ENCODE results near the gene MUS81.

The MUS81 gene

DNA sequence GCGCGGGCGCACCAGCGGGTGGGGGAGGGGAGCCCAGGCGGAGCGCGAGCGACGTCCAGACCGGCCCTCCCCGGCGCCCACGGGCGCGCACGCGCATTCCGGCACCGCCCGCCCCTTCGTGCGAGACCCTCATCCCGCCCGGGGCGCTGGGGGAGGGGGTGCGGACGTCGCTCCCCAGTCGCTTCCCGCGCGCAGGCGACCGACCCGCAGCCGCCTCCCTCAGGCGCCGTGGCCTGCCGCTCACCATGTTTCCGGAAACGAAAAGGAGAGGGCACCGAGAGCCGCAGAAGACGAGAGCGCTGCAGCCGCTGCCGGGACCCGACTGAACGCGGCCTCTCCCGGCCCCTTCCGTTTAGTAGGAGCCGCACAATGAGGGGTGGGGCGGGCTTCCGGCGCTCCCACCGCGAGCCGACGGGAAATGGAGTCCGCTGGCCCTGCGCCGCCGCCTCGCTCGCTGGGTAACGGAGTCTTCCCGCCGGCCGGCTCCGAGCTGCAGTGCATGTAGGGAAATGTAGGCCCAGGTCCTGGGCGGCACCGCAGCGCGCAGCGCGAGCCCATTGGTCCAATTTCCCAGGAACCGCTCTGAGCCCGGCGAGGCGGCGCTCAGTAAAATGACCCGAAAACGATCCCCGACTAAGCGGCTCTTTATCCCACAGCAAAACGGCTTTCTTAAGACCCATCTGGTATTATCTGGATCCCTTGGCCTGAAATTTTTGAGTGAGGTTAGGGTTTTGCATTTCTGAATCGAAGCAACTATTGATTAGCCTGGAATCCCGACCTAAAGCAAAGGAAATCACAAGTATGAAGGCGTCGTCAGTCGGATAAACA lies 2.2 kb upstream of the MUS81 start, which contains the start of gene CFL1:
TSS of gene CFL1 (minus strand) at position 328 of the 828 bp plus-strand sequence. CDS start at position 247, 81 bp downstream.
- POLR2A ChIA-PET = interaction anchor here (0.6 to 17.2 kb wide), 16 partner anchors 9 to 737 kb away, joined by 3 to 289 read pairs (median 4); partner anchors contain the start of genes CCDC85B, CTSW, FAM89B and FIBP
- TF ChIP-seq NFRKB (IDR thresholded peaks at IDR 0.05) (no peak), PKNOX1 (IDR thresholded peaks at IDR 0.05) (no peak), ZNF384 (IDR thresholded peaks at IDR 0.05) (no peak), CTBP1 (IDR thresholded peaks at IDR 0.05; ENCODE audit: borderline replicate concordance) (no peak), TARDBP (IDR thresholded peaks at IDR 0.05) (no peak), SP1 (IDR thresholded peaks at IDR 0.05) (no peak), BHLHE40 (IDR thresholded peaks at IDR 0.05; ENCODE audit: borderline replicate concordance) (no peak), ELF4 (IDR thresholded peaks at IDR 0.05) (peak; percentile 95), LEF1 (IDR thresholded peaks at IDR 0.05; ENCODE audit: borderline replicate concordance) (peak; percentile 91; the same call in 1 of the 2 replicates), ARNT (IDR thresholded peaks at IDR 0.05) (peak; percentile 96), FOXA1 (IDR thresholded peaks at IDR 0.05) (no peak), FOXM1 (IDR thresholded peaks at IDR 0.05; ENCODE audit: borderline replicate concordance) (peak; percentile 44; the same call in 1 of the 2 replicates), HDGF (IDR thresholded peaks at IDR 0.05; ENCODE audit: borderline replicate concordance) (no peak), L3MBTL2 (conservative IDR thresholded peaks at IDR 0.05) (peak; percentile 74)
- CTCF ChIA-PET = interaction anchor here (3.7 kb wide), 1 partner anchor 31 kb away, joined by 59 read pairs; the partner anchor contains the start of genes CCDC85B and FIBP
- peak; percentile 85 for DNase-seq (ENCODE audit: extremely low spot score)

DNA sequence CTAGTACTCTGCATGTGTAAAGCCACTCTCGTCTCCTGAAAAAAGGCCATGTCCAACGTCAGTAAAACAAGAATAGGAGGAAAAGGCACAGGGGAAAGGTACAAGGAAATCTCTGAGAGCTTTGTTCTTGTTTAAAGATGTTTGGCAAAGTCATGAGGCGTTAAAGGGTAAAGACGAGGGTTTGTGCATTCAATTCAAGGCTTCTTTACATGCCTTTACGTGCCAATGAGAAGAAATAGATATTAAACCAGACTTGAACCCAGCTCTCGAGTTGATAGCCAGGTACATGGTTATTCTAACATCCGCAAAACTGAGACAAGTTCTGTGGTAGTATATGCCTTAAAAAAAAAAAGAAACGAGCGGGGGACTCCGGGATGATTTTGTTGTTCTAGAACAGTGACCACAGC lies 1.5 kb upstream of the MUS81 start:
- POLR2A ChIA-PET = interaction anchor here (0.6 to 17.2 kb wide), 22 partner anchors 8 to 736 kb away, joined by 3 to 289 read pairs (median 4); partner anchors contain the start of genes BANF1, CCDC85B, CTSW and EIF1AD
- CTCF ChIA-PET = interaction anchor here (1.3 to 3.7 kb wide), 3 partner anchors 8 to 114 kb away, joined by 3 to 59 read pairs (median 19); partner anchors contain the start of genes CCDC85B and FIBP
- no peak for TF ChIP-seq PKNOX1 (IDR thresholded peaks at IDR 0.05)
- TF ChIP-seq LEF1 (IDR thresholded peaks at IDR 0.05; ENCODE audit: borderline replicate concordance) = no peak
- TF ChIP-seq HDGF (IDR thresholded peaks at IDR 0.05; ENCODE audit: borderline replicate concordance) = no peak
- TF ChIP-seq SP1 (IDR thresholded peaks at IDR 0.05) = no peak
- peak; percentile 5; the same call in 1 of the 2 replicates for TF ChIP-seq L3MBTL2 (conservative IDR thresholded peaks at IDR 0.05)
- DNase-seq (ENCODE audit: extremely low spot score) = no peak

- TF ChIP-seq FOXA1 (IDR thresholded peaks at IDR 0.05) (no peak), ZNF384 (IDR thresholded peaks at IDR 0.05) (no peak), SP1 (IDR thresholded peaks at IDR 0.05) (no peak), FOXM1 (IDR thresholded peaks at IDR 0.05; ENCODE audit: borderline replicate concordance) (0 out of 2 replicates have a peak, but pooled peaks have one; percentile 24), ELF4 (IDR thresholded peaks at IDR 0.05) (peak; percentile 70)
- ChIA-PET CTCF (interaction anchor here (0.7 to 3.7 kb wide), 18 partner anchors 9 to 362 kb away, joined by 3 to 59 read pairs (median 4); partner anchors contain the start of genes BANF1, CCDC85B, EIF1AD and FIBP), POLR2A (interaction anchor here (0.7 to 17.2 kb wide), 27 partner anchors 10 to 486 kb away, joined by 3 to 289 read pairs (median 5); partner anchors contain the start of genes BANF1, CCDC85B, CTSW and EIF1AD)
- DNase-seq (ENCODE audit: extremely low spot score) = peak; percentile 87
Measured at GRCh38 chr11:65859095-65859811, 980 bp upstream of the MUS81 start.

GRCh38 chr11:65859812-65860277 lies 388 bp upstream of the MUS81 start:
- TF ChIP-seq ARNT (IDR thresholded peaks at IDR 0.05) = no peak
- TF ChIP-seq L3MBTL2 (conservative IDR thresholded peaks at IDR 0.05) = peak; percentile 58
- no peak for DNase-seq (ENCODE audit: extremely low spot score)
- ChIA-PET CTCF (interaction anchor here (0.6 to 3.7 kb wide), 26 partner anchors 9 to 438 kb away, joined by 3 to 59 read pairs (median 4); partner anchors contain the start of genes BANF1, CCDC85B, EIF1AD and FIBP), POLR2A (interaction anchor here (0.7 to 17.2 kb wide), 28 partner anchors 10 to 486 kb away, joined by 3 to 289 read pairs (median 6); partner anchors contain the start of genes BANF1, CCDC85B, CTSW and EIF1AD)

DNA sequence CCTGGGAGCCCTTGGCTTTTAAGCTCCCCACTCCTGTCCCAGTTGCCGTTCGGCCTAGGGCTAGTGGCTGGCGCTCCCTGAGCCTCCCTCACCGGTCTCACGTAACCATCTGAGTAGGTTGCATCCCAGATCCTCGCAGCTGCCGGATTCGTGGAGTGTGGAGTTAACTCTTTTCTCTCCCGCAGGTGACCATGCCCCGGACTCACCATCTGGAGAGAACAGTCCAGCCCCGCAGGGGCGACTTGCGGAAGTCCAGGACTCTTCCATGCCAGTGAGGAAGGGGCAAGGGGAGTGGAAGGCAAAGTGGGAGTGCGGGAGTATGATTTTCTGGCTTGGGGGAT lies 902 bp downstream of the MUS81 start:
- POLR2A ChIA-PET = interaction anchor here (0.7 to 17.2 kb wide), 8 partner anchors 9 to 258 kb away, joined by 3 to 289 read pairs (median 22); partner anchors contain the start of genes CCDC85B, FIBP, RNASEH2C and SF3B2
- DNase-seq (ENCODE audit: extremely low spot score) = peak; percentile 7
- CTCF ChIA-PET = interaction anchor here (0.6 to 3.7 kb wide), 4 partner anchors 11 to 44 kb away, joined by 4 to 59 read pairs (median 12); partner anchors contain the start of genes CCDC85B and FIBP
- TF ChIP-seq TARDBP (IDR thresholded peaks at IDR 0.05) (no peak), ZNF384 (IDR thresholded peaks at IDR 0.05) (no peak), PKNOX1 (IDR thresholded peaks at IDR 0.05) (no peak), HDGF (IDR thresholded peaks at IDR 0.05; ENCODE audit: borderline replicate concordance) (no peak), SUZ12 (IDR thresholded peaks at IDR 0.05) (no peak), L3MBTL2 (conservative IDR thresholded peaks at IDR 0.05) (no peak), NFRKB (IDR thresholded peaks at IDR 0.05) (no peak), FOXA1 (IDR thresholded peaks at IDR 0.05) (no peak), FOXM1 (IDR thresholded peaks at IDR 0.05; ENCODE audit: borderline replicate concordance) (no peak), ELF4 (IDR thresholded peaks at IDR 0.05) (no peak), SP1 (IDR thresholded peaks at IDR 0.05) (no peak)

Data from HEK293T (cell line).